Vagina (tissue), 2 donors: ENCODE measurements around the gene LRRC3B.

Experiments used
- CTCF ChIP-seq, 3 experiments: fragments of 450-650 bp in 2 of 3; fragments of 200-600 bp in 1 of 3; sonication (generic) in 1 of 3; IDR thresholded peaks; one replicate each; pipeline ENCODE4 v1.5.1; 2017 to 2019; ENCODE audit warnings: antibody characterized with exemption in 3 of 3, mild to moderate bottlenecking in 2 of 3, moderate library complexity in 2 of 3
- POLR2A ChIP-seq, 2 donors: fragments of 450-650 bp; IDR thresholded peaks; one replicate each; pipeline ENCODE4 v1.6.1; 2017; ENCODE audit warnings: antibody characterized with exemption in 2 of 2, mild to moderate bottlenecking in 2 of 2, moderate library complexity in 2 of 2

GRCh38 chr3:26591926-26592325 lies 30.6 kb upstream of the LRRC3B start:
- no peak for TF ChIP-seq CTCF (IDR thresholded peaks at IDR 0.05)
- no peak for TF ChIP-seq POLR2A (IDR thresholded peaks at IDR 0.05)
